ENCODE data around the gene NHERF2. TPM values are rescaled to one million over a fixed set of nuclear protein-coding genes. Genes with fewer than 3 reads are reported as not detected.

NHERF2 gene
- total RNA-seq, 5 donors from 2014 or later (not counting 1 experiment from before 2014, with no cell fraction given) = 2.9 to 6.8 (median 5.8) TPM

GRCh38 chr16:2082171-2082982 is 55.7 kb downstream of the NHERF2 start:
- no peak for ATAC-seq (replicated peaks in 1 of 4)
- no peaks in the 10 kb centered on the region for H3K4me1 Mint-ChIP-seq
- CTCF ChIA-PET = no interaction called here
- Histone ChIP-seq H3K4me1 (ENCODE audit: control insufficient read depth in 1 of 2, extremely low read depth in 1 of 2, insufficient read depth in 2 of 2, low read length in 2 of 2) (no peaks in the 10 kb centered on the region), H3K9me3 (no peaks in the 10 kb centered on the region), H3K27me3 (replicated peaks in 1 of 2; ENCODE audit: control insufficient read depth in 2 of 2, extremely low read depth in 1 of 2, insufficient read depth in 2 of 2, low read length in 1 of 2) (no peaks in the 10 kb centered on the region), H3K27ac (ENCODE audit: low read length) (no peak overlapping the region), H3K36me3 (ENCODE audit: control insufficient read depth in 2 of 2, extremely low read depth in 1 of 2, insufficient read depth in 1 of 2, low read length in 1 of 2) (peaks cover 36 to 59% of the 10 kb centered on the region in 2 donors), H3K4me3 (ENCODE audit: control insufficient read depth in 1 of 2, extremely low read depth in 1 of 2, low read length in 1 of 2) (no peak overlapping the region)
- POLR2A ChIA-PET = no interaction called here
- H3K36me3 Mint-ChIP-seq = peaks cover 7% of the 10 kb centered on the region
- no peaks in the 10 kb centered on the region for H3K27me3 Mint-ChIP-seq
- H3K9me3 Mint-ChIP-seq = no peaks in the 10 kb centered on the region
- H3K4me3 Mint-ChIP-seq = no peak overlapping the region
- 92% methylated on average over 32 of the region's 32 CpGs for WGBS (ENCODE audit: insufficient coverage)
- no peak overlapping the region for H3K27ac Mint-ChIP-seq
- DNase-seq = no peak

DNA sequence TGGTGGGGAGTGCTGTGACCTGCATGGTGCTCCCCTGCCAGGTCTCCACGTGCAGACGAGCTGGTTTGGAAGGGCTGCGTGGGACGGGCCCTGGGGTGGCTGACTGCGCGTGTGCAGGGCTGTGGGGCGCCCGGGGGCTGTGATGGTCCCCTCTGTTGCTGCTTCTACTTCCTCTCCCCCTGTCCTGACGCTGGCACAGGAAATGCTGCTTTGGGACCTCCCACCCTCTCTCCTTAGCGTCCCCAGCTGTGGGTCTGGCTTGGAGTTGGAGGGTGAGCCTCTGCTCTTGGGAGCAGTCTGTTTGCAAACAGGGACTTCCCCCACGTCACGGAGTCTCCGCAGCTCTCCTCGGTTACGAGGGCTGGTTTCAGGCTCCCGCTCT is 56.3 kb downstream of the NHERF2 start:
- Histone ChIP-seq H3K9me3 (no peaks in the 10 kb centered on the region), H3K36me3 (ENCODE audit: control insufficient read depth in 2 of 2, extremely low read depth in 1 of 2, insufficient read depth in 1 of 2, low read length in 1 of 2) (peaks cover 38 to 63% of the 10 kb centered on the region in 2 donors), H3K4me1 (ENCODE audit: control insufficient read depth in 1 of 2, extremely low read depth in 1 of 2, insufficient read depth in 2 of 2, low read length in 2 of 2) (no peaks in the 10 kb centered on the region), H3K4me3 (ENCODE audit: control insufficient read depth in 1 of 2, extremely low read depth in 1 of 2, low read length in 1 of 2) (peak overlapping the region in 1 of 2 donors; percentile 38), H3K27me3 (replicated peaks in 1 of 2; ENCODE audit: control insufficient read depth in 2 of 2, extremely low read depth in 1 of 2, insufficient read depth in 2 of 2, low read length in 1 of 2) (no peaks in the 10 kb centered on the region), H3K27ac (ENCODE audit: low read length) (no peak overlapping the region)
- ChIA-PET POLR2A (no interaction called here), CTCF (no interaction called here)
- 89% methylated on average over 12 of the region's 16 CpGs for WGBS (ENCODE audit: insufficient coverage)
- H3K9me3 Mint-ChIP-seq = no peaks in the 10 kb centered on the region
- H3K4me3 Mint-ChIP-seq = no peak overlapping the region
- peak in 2 of 4 experiments; percentile 11 to 33 for ATAC-seq (replicated peaks in 1 of 4)
- H3K36me3 Mint-ChIP-seq = peaks cover 7% of the 10 kb centered on the region
- no peaks in the 10 kb centered on the region for H3K4me1 Mint-ChIP-seq
- DNase-seq = no peak
- no peak overlapping the region for H3K27ac Mint-ChIP-seq
- H3K27me3 Mint-ChIP-seq = no peaks in the 10 kb centered on the region

GRCh38 chr16:2083409-2083808 is 56.7 kb downstream of the NHERF2 start:
- no peak for DNase-seq
- Mint-ChIP-seq H3K27ac (no peak overlapping the region), H3K4me3 (no peak overlapping the region), H3K27me3 (no peaks in the 10 kb centered on the region), H3K9me3 (no peaks in the 10 kb centered on the region), H3K4me1 (no peaks in the 10 kb centered on the region), H3K36me3 (peaks cover 7% of the 10 kb centered on the region)
- ChIA-PET POLR2A (no interaction called here), CTCF (no interaction called here)
- Histone ChIP-seq H3K4me3 (ENCODE audit: control insufficient read depth in 1 of 2, extremely low read depth in 1 of 2, low read length in 1 of 2) (peak overlapping the region in 1 of 2 donors; percentile 38), H3K27me3 (replicated peaks in 1 of 2; ENCODE audit: control insufficient read depth in 2 of 2, extremely low read depth in 1 of 2, insufficient read depth in 2 of 2, low read length in 1 of 2) (no peaks in the 10 kb centered on the region), H3K36me3 (ENCODE audit: control insufficient read depth in 2 of 2, extremely low read depth in 1 of 2, insufficient read depth in 1 of 2, low read length in 1 of 2) (peaks cover 38 to 68% of the 10 kb centered on the region in 2 donors), H3K9me3 (no peaks in the 10 kb centered on the region), H3K27ac (ENCODE audit: low read length) (no peak overlapping the region), H3K4me1 (ENCODE audit: control insufficient read depth in 1 of 2, extremely low read depth in 1 of 2, insufficient read depth in 2 of 2, low read length in 2 of 2) (no peaks in the 10 kb centered on the region)
- WGBS (ENCODE audit: insufficient coverage) = 91% methylated on average over 18 of the region's 19 CpGs
- no peak for ATAC-seq (replicated peaks in 1 of 4)

DNA sequence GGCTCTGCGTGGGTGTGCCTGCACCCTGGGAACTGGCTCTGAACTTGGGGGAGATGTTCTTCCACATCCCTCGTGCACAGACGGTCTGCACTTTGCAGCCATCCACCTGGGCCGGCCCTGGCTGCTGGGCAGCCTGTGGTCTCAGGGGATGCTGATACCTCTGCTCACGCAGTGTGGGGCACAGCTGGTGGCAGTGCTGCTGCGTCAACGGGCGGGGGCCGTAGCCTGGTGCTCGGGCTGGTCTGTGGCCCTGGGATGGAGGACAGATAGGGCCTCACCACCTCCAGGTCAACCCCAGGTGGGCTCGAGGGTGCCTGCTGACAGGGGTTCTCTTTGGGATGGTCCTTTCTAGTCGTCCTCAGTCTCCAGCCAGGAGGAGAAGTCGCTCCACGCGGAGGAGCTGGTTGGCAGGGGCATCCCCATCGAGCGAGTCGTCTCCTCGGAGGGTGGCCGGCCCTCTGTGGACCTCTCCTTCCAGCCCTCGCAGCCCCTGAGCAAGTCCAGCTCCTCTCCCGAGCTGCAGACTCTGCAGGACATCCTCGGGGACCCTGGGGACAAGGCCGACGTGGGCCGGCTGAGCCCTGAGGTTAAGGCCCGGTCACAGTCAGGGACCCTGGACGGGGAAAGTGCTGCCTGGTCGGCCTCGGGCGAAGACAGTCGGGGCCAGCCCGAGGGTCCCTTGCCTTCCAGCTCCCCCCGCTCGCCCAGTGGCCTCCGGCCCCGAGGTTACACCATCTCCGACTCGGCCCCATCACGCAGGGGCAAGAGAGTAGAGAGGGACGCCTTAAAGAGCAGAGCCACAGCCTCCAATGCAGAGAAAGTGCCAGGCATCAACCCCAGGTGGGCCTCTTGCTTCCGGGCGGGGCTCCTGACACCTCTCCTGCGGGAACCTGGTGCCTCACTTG is 57.4 kb downstream of the NHERF2 start:
- ChIA-PET POLR2A (no interaction called here), CTCF (no interaction called here)
- Histone ChIP-seq H3K9me3 (no peaks in the 10 kb centered on the region), H3K4me3 (ENCODE audit: control insufficient read depth in 1 of 2, extremely low read depth in 1 of 2, low read length in 1 of 2) (no peak overlapping the region), H3K27me3 (replicated peaks in 1 of 2; ENCODE audit: control insufficient read depth in 2 of 2, extremely low read depth in 1 of 2, insufficient read depth in 2 of 2, low read length in 1 of 2) (no peaks in the 10 kb centered on the region), H3K36me3 (ENCODE audit: control insufficient read depth in 2 of 2, extremely low read depth in 1 of 2, insufficient read depth in 1 of 2, low read length in 1 of 2) (peaks cover 38 to 71% of the 10 kb centered on the region in 2 donors), H3K4me1 (ENCODE audit: control insufficient read depth in 1 of 2, extremely low read depth in 1 of 2, insufficient read depth in 2 of 2, low read length in 2 of 2) (no peaks in the 10 kb centered on the region), H3K27ac (ENCODE audit: low read length) (no peak overlapping the region)
- Mint-ChIP-seq H3K4me3 (no peak overlapping the region), H3K36me3 (peaks cover 10% of the 10 kb centered on the region), H3K4me1 (no peaks in the 10 kb centered on the region), H3K27ac (no peak overlapping the region), H3K9me3 (no peaks in the 10 kb centered on the region), H3K27me3 (no peaks in the 10 kb centered on the region)
- WGBS (ENCODE audit: insufficient coverage) = 95% methylated on average over 44 of the region's 44 CpGs
- DNase-seq (no peak), ATAC-seq (replicated peaks in 1 of 4) (no peak)

DNA sequence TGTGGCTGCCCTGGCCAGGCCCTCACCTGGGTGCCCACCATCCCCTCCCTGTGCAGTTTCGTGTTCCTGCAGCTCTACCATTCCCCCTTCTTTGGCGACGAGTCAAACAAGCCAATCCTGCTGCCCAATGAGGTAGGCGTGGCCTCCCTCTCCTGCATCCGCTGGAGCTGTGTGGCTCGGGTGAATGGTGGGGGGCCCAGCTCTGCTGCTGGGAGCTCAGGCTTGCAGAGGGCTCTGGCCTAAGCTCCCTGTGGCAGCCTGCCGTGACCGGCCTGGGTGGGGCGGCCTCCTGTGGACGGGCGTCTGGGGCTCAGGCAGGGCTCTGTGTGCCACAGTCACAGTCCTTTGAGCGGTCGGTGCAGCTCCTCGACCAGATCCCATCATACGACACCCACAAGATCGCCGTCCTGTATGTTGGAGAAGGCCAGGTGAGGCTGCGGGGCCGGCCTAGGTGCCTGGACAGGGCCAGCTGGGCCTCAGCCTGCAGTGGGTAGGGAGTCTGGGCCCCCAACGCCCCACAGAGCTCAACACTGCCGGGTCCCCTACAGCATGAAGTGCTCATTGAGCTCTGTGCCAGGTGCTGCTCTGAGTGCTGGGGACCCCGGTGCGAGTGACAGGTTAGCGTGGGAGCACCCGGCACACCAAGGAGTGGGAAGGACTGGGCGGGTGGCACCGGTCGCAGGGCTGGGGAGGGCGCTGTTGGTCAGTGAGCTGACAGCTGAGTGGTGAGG is 58.4 kb downstream of the NHERF2 start:
- 96% methylated on average over 27 of the region's 29 CpGs for WGBS (ENCODE audit: insufficient coverage)

DNA sequence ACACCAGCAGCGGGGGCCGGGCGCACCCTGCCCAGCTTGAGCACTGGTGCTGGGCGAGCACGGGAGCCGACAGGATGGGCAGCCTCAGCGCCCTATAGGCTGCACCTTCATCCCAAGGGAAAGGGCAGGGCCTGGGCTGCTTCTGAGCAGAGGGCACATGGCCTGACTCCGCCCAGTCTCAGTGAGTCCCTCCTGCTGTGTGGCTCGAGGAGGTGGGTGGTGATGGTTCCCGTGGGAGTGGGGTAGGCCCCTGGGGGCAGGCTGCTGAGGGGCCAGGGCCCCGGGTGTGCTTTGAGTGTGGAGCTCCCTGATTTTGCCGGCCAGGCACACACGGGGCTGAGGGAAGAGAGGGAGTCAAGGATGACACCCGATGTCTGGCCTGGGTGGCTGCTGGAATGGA is 59.0 kb downstream of the NHERF2 start:
- DNase-seq (no peak), ATAC-seq (replicated peaks in 1 of 4) (no peak)
- Histone ChIP-seq H3K9me3 (no peaks in the 10 kb centered on the region), H3K27me3 (replicated peaks in 1 of 2; ENCODE audit: control insufficient read depth in 2 of 2, extremely low read depth in 1 of 2, insufficient read depth in 2 of 2, low read length in 1 of 2) (no peaks in the 10 kb centered on the region), H3K36me3 (ENCODE audit: control insufficient read depth in 2 of 2, extremely low read depth in 1 of 2, insufficient read depth in 1 of 2, low read length in 1 of 2) (peaks cover 38 to 72% of the 10 kb centered on the region in 2 donors), H3K4me1 (ENCODE audit: control insufficient read depth in 1 of 2, extremely low read depth in 1 of 2, insufficient read depth in 2 of 2, low read length in 2 of 2) (no peaks in the 10 kb centered on the region), H3K4me3 (ENCODE audit: control insufficient read depth in 1 of 2, extremely low read depth in 1 of 2, low read length in 1 of 2) (no peak overlapping the region), H3K27ac (ENCODE audit: low read length) (no peak overlapping the region)
- Mint-ChIP-seq H3K9me3 (no peaks in the 10 kb centered on the region), H3K27me3 (no peaks in the 10 kb centered on the region), H3K36me3 (peaks cover 14% of the 10 kb centered on the region), H3K4me1 (no peaks in the 10 kb centered on the region), H3K4me3 (no peak overlapping the region), H3K27ac (no peak overlapping the region)
- ChIA-PET POLR2A (interaction anchor here in 1 of 2 donors (0.5 kb wide), 1 partner anchor 21 kb away, joined by 5 read pairs; no protein-coding TSS in a partner anchor), CTCF (no interaction called here)
- WGBS (ENCODE audit: insufficient coverage) = 91% methylated on average over 11 of the region's 14 CpGs

More for the DNA sequence above, 58.4 kb downstream of the NHERF2 start:
- Histone ChIP-seq H3K27ac (ENCODE audit: low read length) (no peak overlapping the region), H3K4me1 (ENCODE audit: control insufficient read depth in 1 of 2, extremely low read depth in 1 of 2, insufficient read depth in 2 of 2, low read length in 2 of 2) (no peaks in the 10 kb centered on the region), H3K4me3 (ENCODE audit: control insufficient read depth in 1 of 2, extremely low read depth in 1 of 2, low read length in 1 of 2) (no peak overlapping the region), H3K36me3 (ENCODE audit: control insufficient read depth in 2 of 2, extremely low read depth in 1 of 2, insufficient read depth in 1 of 2, low read length in 1 of 2) (peaks cover 38 to 69% of the 10 kb centered on the region in 2 donors), H3K27me3 (replicated peaks in 1 of 2; ENCODE audit: control insufficient read depth in 2 of 2, extremely low read depth in 1 of 2, insufficient read depth in 2 of 2, low read length in 1 of 2) (no peaks in the 10 kb centered on the region), H3K9me3 (no peaks in the 10 kb centered on the region)
- ChIA-PET POLR2A (interaction anchor here in 1 of 2 donors (0.5 kb wide), 1 partner anchor 20 kb away, joined by 5 read pairs; no protein-coding TSS in a partner anchor), CTCF (no interaction called here)
- ATAC-seq (replicated peaks in 1 of 4) = no peak
- H3K36me3 Mint-ChIP-seq = peaks cover 11% of the 10 kb centered on the region
- no peak overlapping the region for H3K27ac Mint-ChIP-seq
- no peak overlapping the region for H3K4me3 Mint-ChIP-seq
- no peaks in the 10 kb centered on the region for H3K4me1 Mint-ChIP-seq
- H3K27me3 Mint-ChIP-seq = no peaks in the 10 kb centered on the region
- no peak for DNase-seq
- no peaks in the 10 kb centered on the region for H3K9me3 Mint-ChIP-seq
